A549 (cell line): ENCODE data around the gene RPS14.

Experiments
- CHD2 ChIP-seq: fragments of 150-350 bp; IDR thresholded peaks from 2 replicates; pipeline ENCODE4 v1.6.1; 2014; ENCODE audit warnings: low read length; ENCODE audit not compliant: partially characterized antibody
- CTCF ChIP-seq: fragments of >200 bp; sonication (Bioruptor Twin); formaldehyde crosslinking; IDR thresholded peaks from 3 replicates; pipeline ENCODE4 v1.5.1; 2016
- EP300 ChIP-seq, 2 experiments: fragments of >200 bp; sonication (Bioruptor Twin); formaldehyde crosslinking; IDR thresholded peaks; 2 replicates in 1 of 2; 3 replicates in 1 of 2; pipeline ENCODE4 v1.6.1; 2016 to 2017
- FOSL2 ChIP-seq, 2 experiments: fragments of 450-650 bp in 1 of 2; fragments of >200 bp in 1 of 2; sonication (Bioruptor Twin) in 1 of 2; formaldehyde crosslinking; IDR thresholded peaks; 2 replicates each; pipeline versions ENCODE4 v1.5.0 to v1.6.1; 2016 to 2020; ENCODE audit warnings: mild to moderate bottlenecking in 1 of 2, moderate library complexity in 1 of 2
- MAX ChIP-seq: IDR thresholded peaks from 2 replicates; pipeline ENCODE4 v1.6.1; 2012
- MAZ ChIP-seq: fragments of 150-350 bp; IDR thresholded peaks from 2 replicates; pipeline ENCODE4 v1.6.1; 2014; ENCODE audit warnings: antibody characterized with exemption, low read depth, low read length, borderline replicate concordance
- MYC ChIP-seq: IDR thresholded peaks from 2 replicates; pipeline ENCODE4 v1.6.1; 2012; ENCODE audit warnings: mild to moderate bottlenecking, inconsistent platforms, low read length, improper control_type of control experiment, borderline replicate concordance
- POLR2A ChIP-seq: IDR thresholded peaks from 2 replicates; pipeline ENCODE4 v1.6.1; 2012; ENCODE audit warnings: mild to moderate bottlenecking, low read length
- RCOR1 ChIP-seq: fragments of 150-350 bp; IDR thresholded peaks from 2 replicates; pipeline ENCODE4 v1.6.1; 2014; ENCODE audit warnings: antibody characterized with exemption, low read length, low read depth
- REST ChIP-seq: fragments of 200-600 bp; sonication (generic); IDR thresholded peaks from 2 replicates; pipeline ENCODE4 v1.6.1; 2016; ENCODE audit warnings: antibody characterized with exemption, mild to moderate bottlenecking, moderate library complexity
- RNF2 ChIP-seq: fragments of 200-600 bp; sonication (generic); IDR thresholded peaks from 2 replicates; pipeline ENCODE4 v1.6.1; 2016; ENCODE audit warnings: low read depth, mild to moderate bottlenecking, antibody characterized with exemption, moderate library complexity, borderline replicate concordance
- USF2 ChIP-seq: fragments of 450-650 bp; IDR thresholded peaks from 2 replicates; pipeline ENCODE4 v1.6.1; 2014; ENCODE audit warnings: antibody characterized with exemption
- ZC3H11A ChIP-seq: fragments of 450-650 bp; IDR thresholded peaks from 2 replicates; pipeline ENCODE4 v1.6.1; 2014; ENCODE audit warnings: antibody characterized with exemption, mild to moderate bottlenecking

GRCh38 chr5:150408231-150408943 lies 41.2 kb downstream of the RPS14 start:
- TF ChIP-seq RCOR1 = no peak
- no peak for TF ChIP-seq MYC
- TF ChIP-seq EP300 (IDR thresholded peaks at IDR 0.05) = no peak
- no peak for TF ChIP-seq CTCF
- no peak for TF ChIP-seq MAX
- TF ChIP-seq POLR2A = no peak
- TF ChIP-seq REST = no peak
- TF ChIP-seq RNF2 = no peak
- TF ChIP-seq ZC3H11A = no peak
- no peak for TF ChIP-seq MAZ
- no peak for TF ChIP-seq FOSL2 (IDR thresholded peaks at IDR 0.05)
- no peak for TF ChIP-seq FOSL2 (CRISPR knock-in tag; IDR thresholded peaks at IDR 0.05)
- TF ChIP-seq CHD2 = no peak
- no peak for TF ChIP-seq USF2
